HG02678 (cell line): ENCODE results near the gene FBXL20.

Source experiments
- ATAC-seq: cut with Tn5 transposase; IDR thresholded peaks from one replicate; pipeline ENCODE4 v1.9.1; 2021; ENCODE audit warnings: mild to moderate bottlenecking, moderate library complexity; ENCODE audit not compliant: unreplicated experiment

Gene FBXL20

GRCh38 chr17:39208893-39209292 is 192.5 kb downstream of the FBXL20 start:
- ATAC-seq, result peak; percentile 61

- ATAC-seq, result no peak
These were observed 193.3 kb downstream of the FBXL20 start for GRCh38 chr17:39208136-39208535.

- no peak for ATAC-seq
These were observed 196.3 kb downstream of the FBXL20 start for GRCh38 chr17:39205112-39205526.

GRCh38 chr17:39204245-39204644 is 197.2 kb downstream of the FBXL20 start:
- no peak for ATAC-seq
